Heart left ventricle (tissue), 16 donors: Measurements from ENCODE around the gene NPNT. TPM values are rescaled to one million over a fixed set of nuclear protein-coding genes. Genes with fewer than 3 reads are reported as not detected.

Experiments
- ATAC-seq, 4 donors: fragments of 200-7000 bp; cut with Tn5 transposase; one replicate each; pipeline ENCODE4 v1.9.1; 2020 to 2022; ENCODE audit warnings: moderate library complexity in 4 of 4, mild to moderate bottlenecking in 3 of 4, moderate number of reproducible peaks in 1 of 4
- DNase-seq, 5 donors: peaks; one replicate each; pipeline ENCODE4 v3.0.0-alpha.2; 2020
- H3K27ac ChIP-seq, 12 donors: fragments of 200-600 bp; sonication (generic) in 4 of 12; one replicate each; pipeline versions ENCODE4 v1.5.0 to v1.8.0; 2016 to 2022; ENCODE audit warnings: mild to moderate bottlenecking in 2 of 12
- H3K27me3 ChIP-seq, 9 donors: fragments of 200-600 bp; sonication (generic) in 2 of 9; one replicate each; pipeline versions ENCODE4 v1.5.1 to v1.8.0; 2016 to 2022; ENCODE audit warnings: mild to moderate bottlenecking in 3 of 9
- H3K36me3 ChIP-seq, 9 donors: fragments of 200-600 bp; sonication (generic) in 2 of 9; one replicate each; pipeline versions ENCODE4 v1.5.0 to v1.8.0; 2018 to 2022; ENCODE audit warnings: mild to moderate bottlenecking in 2 of 9
- H3K4me1 ChIP-seq, 12 donors: fragments of 200-600 bp; sonication (generic) in 4 of 12; one replicate each; pipeline versions ENCODE4 v1.5.0 to v1.8.0; 2016 to 2022; ENCODE audit warnings: mild to moderate bottlenecking in 3 of 12
- H3K4me3 ChIP-seq, 12 donors: fragments of 200-600 bp; sonication (generic) in 4 of 12; one replicate each; pipeline versions ENCODE4 v1.5.0 to v1.8.0; 2017 to 2022; ENCODE audit warnings: mild to moderate bottlenecking in 9 of 12, moderate library complexity in 4 of 12
- H3K9me3 ChIP-seq, 12 donors: fragments of 200-600 bp; sonication (generic) in 4 of 12; one replicate each; pipeline versions ENCODE4 v1.5.0 to v1.8.0; 2016 to 2022; ENCODE audit warnings: mild to moderate bottlenecking in 1 of 12
- POLR2A ChIP-seq, 2 donors: fragments of 450-650 bp; IDR thresholded peaks; one replicate each; pipeline ENCODE4 v1.6.1; 2017; ENCODE audit warnings: antibody characterized with exemption in 2 of 2, mild to moderate bottlenecking in 2 of 2, moderate library complexity in 2 of 2
- WGBS, 4 donors: extraction: QIAGEN DNeasy Blood & Tissue Kit in 2 of 4; methylation state at CpG; one replicate each; pipeline versions ENCODE4 v1.1.5 to v1.1.7; 2013 to 2018; 5-methylcytosine and 5-hydroxymethylcytosine counted together
- intact Hi-C, 10 donors: fragments of 100-400 bp; cut with DNase I; formaldehyde crosslinking; loops; one replicate each; pipeline versions ENCODE4 v1.11.1 to v1.14.2; 2022
- polyA plus RNA-seq, 2 donors: library from polyadenylated mRNA; stranded (reverse); fragments of 200-250 nt; gene quantifications; one replicate each; pipeline ENCODE4 v1.2.3, GENCODE V29; 2013
- total RNA-seq, 9 donors: library from RNA; depleted of rRNA in 2 of 9; stranded (reverse); fragments of >200 nt in 2 of 9; fragmentation: NEBNext Ultra II Directional in 3 of 9; extraction: Animal tissue kit (Norgen Biotek cat#: 25700) in 3 of 9; gene quantifications; one replicate each; pipeline versions ENCODE4 v1.1.0 to v1.2.4, GENCODE V29; 2016 to 2023
- TF ChIP-seq, protein P1 (sequence below), 12 donors: fragments of 200-600 bp; sonication (generic) in 4 of 12; IDR thresholded peaks; one replicate each; pipeline versions ENCODE4 v1.5.0 to v1.8.0; 2018 to 2022; ENCODE audit warnings: antibody characterized with exemption in 12 of 12, mild to moderate bottlenecking in 5 of 12
- donor health status: ischemic (EF 13 %, LVEDD 7.1; RV severe dilation, severe dysfunction).
- donor health status: healthy with polysubstance abuse.
- donor health status: DM: no; HTN: yes; CAD: no.
- donor health status: DM: no; HTN: no; CAD: no.
- donor health status: ischemic (EF 25% LVEDD 6.9; RV normal size, moderate dysfunction).
- donor health status: ischemic (EF 25% LVEDD 5.7; RV mildly dilated, moderate dysfunction).
- donor health status: healthy.
- donor health status: DM: yes; HTN: yes; CAD: no.
- donor health status: ischemic (EF 35%, LVEDD 5.7; RV mildly dilated, moderate dysfunction).
- donor health status: nonischemic (EF 11% LVEDD 7.7; RV severe dilation, severe dysfunction).
- donor health status: DM: yes; HTN: yes; CAD: no.
- donor health status: PGD.
- donor health status: ischemic (EF 29% LVEDD 5.4; RV normal size, mild dysfunction).
- donor health status: nonischemic (EF 23%, LVEDD 6.1; RV moderate dilation, normal function).

The NPNT gene
- total and polyA plus RNA-seq, 11 donors, result 1.7 to 32.7 (median 10.9) TPM

DNA sequence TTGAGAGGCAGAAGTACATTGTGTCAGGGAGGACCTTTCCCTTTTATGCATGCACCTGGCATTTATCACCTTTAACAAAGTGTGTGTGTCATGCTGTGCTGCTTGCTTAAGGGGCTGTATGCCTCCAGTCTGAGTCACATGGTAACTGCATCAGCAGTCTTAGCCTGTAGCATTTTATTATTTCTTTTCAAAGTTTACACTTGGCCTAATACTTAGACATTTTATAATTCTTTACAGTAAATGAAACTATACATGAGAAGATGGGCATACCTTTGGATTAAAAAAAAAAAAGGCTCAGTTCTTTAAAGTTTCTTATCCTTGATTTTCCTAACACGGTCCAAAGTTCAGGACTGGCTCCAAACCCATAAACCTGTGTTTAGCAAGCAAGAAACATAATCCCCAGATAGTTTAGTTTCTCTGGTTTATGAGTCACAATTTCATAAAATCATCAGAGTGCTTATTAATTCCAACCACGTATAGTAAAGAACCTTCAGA lies 14.6 kb downstream of the NPNT start:
- ATAC-seq, result no peak
- no peak overlapping the region for H3K27ac ChIP-seq
- no peaks in the 10 kb centered on the region for H3K27me3 ChIP-seq
- WGBS, 4 donors, result 72 to 83% (median 79%) methylated on average over 2 of the region's 2 CpGs
- no peak overlapping the region for H3K4me3 ChIP-seq
- no peaks in the 10 kb centered on the region for H3K36me3 ChIP-seq
- TF ChIP-seq POLR2A (IDR thresholded peaks at IDR 0.05), result no peak
- TF ChIP-seq, protein P1, sequence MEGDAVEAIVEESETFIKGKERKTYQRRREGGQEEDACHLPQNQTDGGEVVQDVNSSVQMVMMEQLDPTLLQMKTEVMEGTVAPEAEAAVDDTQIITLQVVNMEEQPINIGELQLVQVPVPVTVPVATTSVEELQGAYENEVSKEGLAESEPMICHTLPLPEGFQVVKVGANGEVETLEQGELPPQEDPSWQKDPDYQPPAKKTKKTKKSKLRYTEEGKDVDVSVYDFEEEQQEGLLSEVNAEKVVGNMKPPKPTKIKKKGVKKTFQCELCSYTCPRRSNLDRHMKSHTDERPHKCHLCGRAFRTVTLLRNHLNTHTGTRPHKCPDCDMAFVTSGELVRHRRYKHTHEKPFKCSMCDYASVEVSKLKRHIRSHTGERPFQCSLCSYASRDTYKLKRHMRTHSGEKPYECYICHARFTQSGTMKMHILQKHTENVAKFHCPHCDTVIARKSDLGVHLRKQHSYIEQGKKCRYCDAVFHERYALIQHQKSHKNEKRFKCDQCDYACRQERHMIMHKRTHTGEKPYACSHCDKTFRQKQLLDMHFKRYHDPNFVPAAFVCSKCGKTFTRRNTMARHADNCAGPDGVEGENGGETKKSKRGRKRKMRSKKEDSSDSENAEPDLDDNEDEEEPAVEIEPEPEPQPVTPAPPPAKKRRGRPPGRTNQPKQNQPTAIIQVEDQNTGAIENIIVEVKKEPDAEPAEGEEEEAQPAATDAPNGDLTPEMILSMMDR (IDR thresholded peaks at IDR 0.05), result no peak
- H3K4me1 ChIP-seq, result no peaks in the 10 kb centered on the region
- H3K9me3 ChIP-seq, result no peaks in the 10 kb centered on the region
- intact Hi-C loops, result no loop called here
- no peak for DNase-seq

GRCh38 chr4:105911426-105911825 lies 16.2 kb downstream of the NPNT start:
- Histone ChIP-seq H3K9me3 (no peaks in the 10 kb centered on the region), H3K27me3 (no peaks in the 10 kb centered on the region), H3K36me3 (no peaks in the 10 kb centered on the region), H3K4me3 (no peak overlapping the region), H3K27ac (no peak overlapping the region), H3K4me1 (no peaks in the 10 kb centered on the region)
- DNase-seq (no peak), ATAC-seq (no peak)
- intact Hi-C loops, result no loop called here
- TF ChIP-seq, protein P1 (IDR thresholded peaks at IDR 0.05), result no peak
- no peak for TF ChIP-seq POLR2A (IDR thresholded peaks at IDR 0.05)

DNA sequence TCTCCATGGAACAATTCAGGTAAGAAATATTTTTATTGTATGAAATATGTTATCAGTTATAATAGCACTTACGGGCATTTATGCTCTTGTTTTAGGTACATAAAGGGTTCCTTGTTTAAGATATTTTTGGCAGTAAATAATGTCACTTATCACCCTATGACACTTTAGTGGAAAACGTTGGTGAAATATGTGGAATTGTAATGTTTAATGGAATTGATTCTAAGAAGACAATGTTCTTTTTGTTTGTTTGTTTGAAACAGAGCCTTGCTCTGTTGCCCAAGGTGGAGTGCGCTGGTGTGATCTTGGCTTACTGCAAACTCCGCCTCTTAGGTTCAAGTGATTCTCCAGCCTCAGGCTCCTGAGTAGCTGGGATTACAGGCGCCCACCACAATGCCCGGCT lies 17.4 kb downstream of the NPNT start:
- H3K27ac ChIP-seq, result no peak overlapping the region
- TF ChIP-seq, protein P1 (IDR thresholded peaks at IDR 0.05), result no peak
- no peak for TF ChIP-seq POLR2A (IDR thresholded peaks at IDR 0.05)
- no peak overlapping the region for H3K4me3 ChIP-seq
- no peaks in the 10 kb centered on the region for H3K36me3 ChIP-seq
- no peaks in the 10 kb centered on the region for H3K4me1 ChIP-seq
- DNase-seq, result no peak
- intact Hi-C loops, result no loop called here
- WGBS, 4 donors, result 83 to 90% (median 85%) methylated on average over 6 of the region's 6 CpGs
- ATAC-seq, result no peak
- no peaks in the 10 kb centered on the region for H3K27me3 ChIP-seq
- H3K9me3 ChIP-seq, result no peaks in the 10 kb centered on the region

DNA sequence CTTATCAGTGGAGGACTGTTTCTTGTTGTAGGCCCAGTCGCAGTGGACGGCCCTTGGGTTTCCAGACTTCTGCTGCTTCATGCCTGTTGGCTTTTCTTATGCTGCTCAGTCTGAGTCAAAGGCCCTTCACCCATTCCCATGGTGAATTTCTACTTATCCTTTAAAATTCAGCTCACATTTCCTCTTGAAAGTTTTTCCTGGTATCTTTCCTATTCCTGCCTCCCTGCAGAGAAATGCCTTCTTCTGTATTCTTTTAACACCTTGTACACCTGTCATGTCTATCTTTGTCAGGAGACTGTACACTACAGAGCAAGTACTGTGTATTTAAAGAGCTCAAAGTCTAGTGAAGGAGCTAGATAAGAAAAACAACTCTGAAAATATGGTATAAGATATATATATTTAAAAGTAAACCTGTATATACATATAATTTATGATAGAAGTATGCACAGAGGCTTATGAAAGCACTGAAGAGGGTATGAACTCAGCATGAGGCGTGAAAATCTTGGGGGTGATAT lies 22.0 kb downstream of the NPNT start:
- intact Hi-C loops, result no loop called here
- no peak overlapping the region for H3K4me3 ChIP-seq
- no peak overlapping the region for H3K27ac ChIP-seq
- no peaks in the 10 kb centered on the region for H3K36me3 ChIP-seq
- ATAC-seq, result no peak
- WGBS, 4 donors, result 66 to 73% (median 71%) methylated on average over 3 of the region's 3 CpGs
- TF ChIP-seq, protein P1 (IDR thresholded peaks at IDR 0.05), result no peak
- TF ChIP-seq POLR2A (IDR thresholded peaks at IDR 0.05), result no peak
- H3K9me3 ChIP-seq, result no peaks in the 10 kb centered on the region
- H3K27me3 ChIP-seq, result no peaks in the 10 kb centered on the region
- no peaks in the 10 kb centered on the region for H3K4me1 ChIP-seq
- DNase-seq, result no peak
